GM23338 (cell line): ENCODE measurements around the gene MANBA.

ENCODE experiments used
- CTCF ChIP-seq, 2 experiments: fragments of 200-600 bp in 1 of 2; sonication (generic) in 1 of 2; conservative IDR thresholded peaks; 2 replicates each; pipeline versions ENCODE4 v1.5.1 to v1.6.1; 2016 to 2017; ENCODE audit warnings: antibody characterized with exemption in 2 of 2, low read depth in 2 of 2, mild to moderate bottlenecking in 2 of 2, moderate library complexity in 1 of 2
- ETS1 ChIP-seq: IDR thresholded peaks from 2 replicates; pipeline ENCODE4 v1.6.1; 2016; ENCODE audit warnings: antibody characterized with exemption
- EZH2 ChIP-seq: fragments of 200-600 bp; sonication (generic); IDR thresholded peaks from one replicate; pipeline ENCODE4 v1.8.0; 2017; ENCODE audit warnings: antibody characterized with exemption, mild to moderate bottlenecking, low read depth; ENCODE audit not compliant: unreplicated experiment
- EZH2phosphoT487 ChIP-seq: fragments of 200-600 bp; sonication (generic); IDR thresholded peaks from one replicate; pipeline ENCODE4 v1.8.1; 2018; ENCODE audit warnings: antibody characterized with exemption; ENCODE audit not compliant: unreplicated experiment
- JUNB ChIP-seq: IDR thresholded peaks from one replicate; pipeline ENCODE4 v1.6.1; 2016; ENCODE audit warnings: antibody characterized with exemption; ENCODE audit not compliant: unreplicated experiment
- NANOG ChIP-seq: IDR thresholded peaks from 2 replicates; pipeline ENCODE4 v1.6.1; 2016; ENCODE audit warnings: antibody characterized with exemption, borderline replicate concordance
- POLR2AphosphoS5 ChIP-seq: IDR thresholded peaks from 2 replicates; pipeline ENCODE4 v1.6.1; 2016; ENCODE audit warnings: antibody characterized with exemption, low read depth
- REST ChIP-seq: IDR thresholded peaks from one replicate; pipeline ENCODE4 v1.6.1; 2018; ENCODE audit warnings: antibody characterized with exemption; ENCODE audit not compliant: unreplicated experiment
- STAT1 ChIP-seq: IDR thresholded peaks from one replicate; pipeline ENCODE4 v1.6.1; 2016; ENCODE audit warnings: antibody characterized with exemption; ENCODE audit not compliant: unreplicated experiment
- ZNF114 ChIP-seq: fragments of 250-450 bp; sonication (Bioruptor Pico); IDR thresholded peaks from 2 replicates; pipeline ENCODE4 v1.5.0; 2020; ENCODE audit warnings: mild to moderate bottlenecking, moderate library complexity
- ZNF462 ChIP-seq: fragments of 250-450 bp; sonication (Bioruptor Pico); IDR thresholded peaks from 2 replicates; pipeline ENCODE4 v1.5.0; 2020; ENCODE audit warnings: mild to moderate bottlenecking, moderate library complexity

- no peak for TF ChIP-seq CTCF (conservative IDR thresholded peaks at IDR 0.05; ENCODE audit: low read depth in 2 of 2)
- TF ChIP-seq ZNF462: no peak
- TF ChIP-seq EZH2: no peak
- TF ChIP-seq ETS1: no peak
- TF ChIP-seq REST: no peak
- TF ChIP-seq EZH2phosphoT487: no peak
- no peak for TF ChIP-seq POLR2AphosphoS5
- TF ChIP-seq ZNF114 (CRISPR knock-in tag): no peak
- no peak for TF ChIP-seq JUNB
- no peak for TF ChIP-seq STAT1
- no peak for TF ChIP-seq NANOG
These were observed 25.5 kb upstream of the MANBA start for GRCh38 chr4:102786279-102786678.
